ENCODE results near the gene FGFRL1.

- TF ChIP-seq POLR2AphosphoS5 (IDR thresholded peaks at IDR 0.05; ENCODE audit: low read depth, low read length) (no peak), REST (IDR thresholded peaks at IDR 0.05; ENCODE audit: insufficient read depth in 1 of 2, low read depth in 2 of 2, low read length in 2 of 2) (no peak)
Observed at GRCh38 chr4:990746-991367, 20.6 kb upstream of the FGFRL1 start.
